HUDEP-2 (cell line): ENCODE measurements around the gene TAAR2.
A peak's percentile ranks its signal among the peaks of the same experiment; 100 is the strongest.
"Not testable (repeated sequence)": the region's sequence is repeated elsewhere in the genome, so short reads cannot be mapped to it uniquely, and the experiment has no call there.

ENCODE experiments used
- DNase-seq, 76 experiments: peaks; one replicate each; lab custom pipeline; 2025; ENCODE audit not compliant: unreplicated experiment in 76 of 76; lab: John Stamatoyannopoulos, UW

TAAR2 gene, protein sequence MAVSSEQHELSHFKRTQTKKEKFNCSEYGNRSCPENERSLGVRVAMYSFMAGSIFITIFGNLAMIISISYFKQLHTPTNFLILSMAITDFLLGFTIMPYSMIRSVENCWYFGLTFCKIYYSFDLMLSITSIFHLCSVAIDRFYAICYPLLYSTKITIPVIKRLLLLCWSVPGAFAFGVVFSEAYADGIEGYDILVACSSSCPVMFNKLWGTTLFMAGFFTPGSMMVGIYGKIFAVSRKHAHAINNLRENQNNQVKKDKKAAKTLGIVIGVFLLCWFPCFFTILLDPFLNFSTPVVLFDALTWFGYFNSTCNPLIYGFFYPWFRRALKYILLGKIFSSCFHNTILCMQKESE

DNA sequence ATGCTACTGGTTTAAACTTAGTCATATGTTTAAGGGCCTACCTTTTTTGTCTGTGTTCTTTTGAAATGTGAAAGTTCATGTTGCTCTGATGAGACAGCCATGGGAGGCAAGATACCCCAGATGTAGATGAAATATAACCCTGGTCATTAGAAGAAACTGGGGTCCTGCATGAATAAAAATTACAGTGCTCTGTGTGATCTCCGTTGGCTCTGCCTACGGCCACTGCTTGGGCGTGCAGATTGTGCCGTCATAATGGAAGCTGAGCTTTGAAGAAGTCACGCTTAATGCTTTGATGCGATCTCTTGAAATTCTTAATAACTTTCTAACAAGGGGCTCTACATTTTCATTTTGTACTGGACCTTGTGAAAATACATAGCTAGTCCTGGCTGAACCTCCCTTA, at the start of gene TAAR2:
TSS of gene TAAR2 (minus strand) at position 101 of the 400 bp plus-strand sequence. CDS start at position 101, 0 bp downstream.
- DNase-seq, result no peak

DNA sequence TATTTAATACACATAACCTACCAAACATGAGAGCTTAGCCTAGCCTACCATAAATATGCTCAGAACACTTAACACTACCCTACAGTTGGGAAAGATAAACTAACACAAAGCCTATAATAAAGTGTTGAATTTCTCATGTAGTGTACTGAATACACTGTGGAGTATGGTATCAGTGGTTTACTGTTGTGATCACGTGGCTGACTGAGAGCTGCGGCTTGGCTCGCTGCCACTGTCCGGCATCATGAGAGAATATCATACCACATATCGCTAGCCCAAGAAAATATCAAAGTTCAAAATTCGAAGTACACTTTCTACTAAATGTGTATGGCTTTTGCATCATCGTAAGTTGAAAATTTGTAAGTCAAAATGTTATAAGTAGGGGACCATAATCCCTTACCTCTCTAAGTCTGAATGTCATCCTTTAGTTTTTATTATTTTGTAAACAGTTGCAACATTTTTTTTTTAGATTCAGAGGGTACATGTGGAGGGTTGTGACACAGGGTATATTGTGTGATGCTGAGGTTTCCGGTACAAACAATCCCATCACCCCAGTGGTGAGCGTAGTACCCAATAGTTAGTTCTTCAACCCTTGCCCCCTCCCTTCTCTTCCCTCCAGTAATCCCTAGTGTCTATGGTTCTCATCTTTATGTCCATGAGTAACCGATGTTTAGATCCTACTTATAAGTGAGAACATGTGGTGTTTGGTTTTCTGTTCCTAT, 49.5 kb upstream of the TAAR2 start:
- DNase-seq, result peak in 34 of 76 experiments; percentile 3 to 71 (median 36)

DNA sequence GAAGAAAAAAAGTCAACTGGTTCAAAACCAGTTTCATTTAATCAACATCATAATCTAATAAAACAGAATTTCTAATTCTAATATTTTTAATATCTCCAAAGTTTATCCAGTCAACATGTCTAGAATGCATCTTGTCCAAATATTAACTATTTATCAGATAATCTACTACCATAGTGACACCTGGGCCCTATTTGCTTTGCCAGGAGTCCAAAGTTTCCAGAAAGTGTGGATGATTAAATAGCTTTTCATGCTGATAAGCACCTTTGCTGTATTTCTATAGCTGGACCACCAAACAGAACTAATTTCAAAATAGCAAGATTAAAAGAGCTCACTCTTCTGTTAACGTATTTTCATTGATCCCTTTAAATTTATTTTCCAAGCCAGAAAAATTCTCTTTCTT, 47.2 kb upstream of the TAAR2 start:
- DNase-seq, result no peak

DNA sequence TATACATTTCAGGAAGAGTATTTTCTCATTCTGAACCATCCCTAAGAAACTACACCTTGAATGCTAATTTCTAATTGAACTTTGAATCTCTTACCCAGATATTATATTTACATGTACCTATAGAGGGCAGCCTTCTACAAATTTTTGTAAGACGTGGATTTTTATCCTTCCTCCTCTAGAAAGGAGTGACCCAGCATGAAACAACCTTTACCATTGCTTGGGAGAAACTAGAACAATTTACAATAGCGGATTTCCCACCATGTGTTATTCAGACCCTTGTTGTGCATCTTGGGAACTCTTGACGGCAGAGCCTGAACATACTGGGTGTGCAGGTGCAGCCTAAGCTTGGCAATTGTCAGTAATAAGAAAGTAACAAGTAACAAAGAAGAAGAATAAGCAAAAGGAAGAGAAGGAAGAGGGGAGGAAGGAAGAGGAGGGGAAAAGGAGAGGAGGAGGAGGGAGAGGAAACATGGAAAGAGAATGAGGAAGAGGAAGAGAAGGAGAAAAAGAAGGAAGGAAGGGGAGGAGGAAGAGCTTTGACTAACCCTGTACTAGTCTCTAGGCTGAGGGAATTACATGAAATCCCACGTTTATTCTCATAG, 45.7 kb upstream of the TAAR2 start:
- peak in 18 of 76 experiments; percentile 2 to 68 (median 20) for DNase-seq

DNA sequence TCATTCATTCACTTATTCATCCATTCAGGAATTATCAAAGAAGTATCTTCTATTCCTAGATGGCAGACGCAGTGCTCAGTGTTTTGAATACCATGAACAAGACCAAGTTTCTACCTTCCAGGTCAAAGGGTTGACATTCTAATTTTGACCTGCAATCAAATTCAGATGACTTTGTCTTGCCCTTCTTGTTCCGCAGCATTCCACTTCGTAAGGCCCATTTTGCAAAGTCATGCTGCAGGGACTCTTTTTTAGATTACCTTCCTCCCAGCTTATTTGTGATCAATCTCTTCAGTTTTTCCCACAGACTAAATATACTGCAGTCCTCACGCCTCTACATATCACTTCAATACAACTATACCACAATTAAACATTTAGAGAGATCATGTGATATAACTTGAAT, 42.0 kb upstream of the TAAR2 start:
- DNase-seq, result no peak

DNA sequence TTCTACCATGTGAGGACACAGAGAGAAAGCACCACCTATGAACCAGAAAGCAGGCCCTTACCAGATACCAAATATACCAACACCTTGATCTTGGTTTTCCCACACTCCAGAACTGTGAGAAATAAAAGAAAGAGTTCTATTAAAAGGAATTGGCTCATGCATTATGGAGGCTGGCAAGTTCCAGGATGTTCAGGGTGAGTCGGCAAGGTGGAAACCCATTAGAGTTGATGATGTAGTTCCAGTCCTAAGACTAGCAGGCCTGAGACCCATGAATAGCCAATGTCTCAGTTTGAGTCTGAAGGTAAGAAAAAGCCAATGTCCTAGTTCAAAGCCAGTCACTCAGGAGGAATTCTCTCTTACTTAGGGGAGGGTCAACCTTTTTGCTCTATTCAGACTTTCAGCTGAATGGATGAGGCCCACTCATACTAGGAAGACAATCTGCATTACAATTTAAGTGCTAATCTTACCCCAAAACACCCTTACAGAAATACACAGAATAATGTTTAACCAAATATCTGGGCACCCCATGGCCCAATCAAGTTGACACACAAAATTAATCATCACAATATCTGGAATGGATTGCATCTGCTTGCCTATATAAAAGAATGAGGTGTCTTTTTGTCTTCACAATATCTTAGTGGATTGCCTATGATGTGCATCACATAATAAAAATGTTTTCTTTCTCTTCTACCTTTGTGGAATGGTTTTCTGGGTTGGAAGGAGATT, 40.4 kb upstream of the TAAR2 start:
- no peak for DNase-seq

DNA sequence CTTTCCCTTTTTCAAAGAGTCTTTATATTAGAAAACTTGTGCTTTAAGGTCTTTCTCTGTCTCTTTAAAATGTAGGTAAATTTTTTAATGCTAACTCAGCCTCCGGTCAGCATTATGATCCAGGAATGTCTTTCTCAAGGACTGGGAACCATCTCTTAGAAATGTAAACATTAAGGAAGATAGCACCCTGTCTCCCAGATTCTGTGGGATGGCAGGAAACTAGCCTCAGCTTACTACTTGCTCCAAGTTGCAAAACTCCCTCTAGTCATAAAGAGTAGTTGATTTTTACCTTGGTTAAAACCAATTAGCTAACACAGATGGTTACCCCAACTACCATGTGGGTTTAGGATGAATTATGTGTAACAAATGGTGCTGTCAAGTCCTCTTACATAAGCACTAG, 39.6 kb upstream of the TAAR2 start:
- no peak for DNase-seq

DNA sequence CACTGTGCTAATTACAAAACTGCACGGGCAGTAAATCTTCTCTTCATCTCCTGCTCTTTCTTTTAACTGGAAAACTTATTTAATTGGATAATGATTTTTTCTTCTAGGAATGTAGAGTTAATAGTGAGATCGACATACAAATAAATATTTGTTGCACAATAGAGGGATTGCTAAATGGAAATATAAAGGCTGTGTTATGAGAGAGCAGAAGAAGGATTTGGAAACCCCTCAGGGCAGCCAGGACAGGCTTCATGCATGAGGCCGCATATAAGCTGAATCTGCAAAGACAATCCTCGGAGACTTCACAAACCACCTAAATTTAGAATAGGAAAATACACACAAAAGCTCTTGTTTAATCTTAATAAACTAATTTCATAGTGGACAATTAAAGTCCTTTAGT, 37.8 kb upstream of the TAAR2 start:
- DNase-seq, result no peak

DNA sequence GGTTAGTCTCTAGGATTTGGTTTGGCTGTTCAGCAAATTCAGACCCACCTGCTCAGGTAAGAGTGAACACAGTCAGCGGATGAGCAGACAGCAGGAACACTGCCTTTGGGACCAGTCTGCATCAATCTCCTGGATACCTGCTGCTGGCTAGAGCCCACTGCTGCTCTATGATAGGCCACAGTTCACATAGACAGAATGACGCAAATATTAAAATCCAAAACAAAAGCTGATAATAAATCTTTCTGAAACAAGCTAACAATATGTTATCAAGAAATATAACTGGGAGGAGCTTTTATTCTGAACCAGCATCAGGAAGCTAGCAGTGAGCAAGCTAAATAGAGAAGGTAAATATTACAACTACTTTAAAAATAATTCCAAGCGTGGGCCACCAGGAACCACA, 35.0 kb upstream of the TAAR2 start, which contains the start of gene TAAR1:
TSS of gene TAAR1 (minus strand) at position 101 of the 400 bp plus-strand sequence. CDS start 13,179 bp downstream, outside the sequence.
- DNase-seq, result no peak

DNA sequence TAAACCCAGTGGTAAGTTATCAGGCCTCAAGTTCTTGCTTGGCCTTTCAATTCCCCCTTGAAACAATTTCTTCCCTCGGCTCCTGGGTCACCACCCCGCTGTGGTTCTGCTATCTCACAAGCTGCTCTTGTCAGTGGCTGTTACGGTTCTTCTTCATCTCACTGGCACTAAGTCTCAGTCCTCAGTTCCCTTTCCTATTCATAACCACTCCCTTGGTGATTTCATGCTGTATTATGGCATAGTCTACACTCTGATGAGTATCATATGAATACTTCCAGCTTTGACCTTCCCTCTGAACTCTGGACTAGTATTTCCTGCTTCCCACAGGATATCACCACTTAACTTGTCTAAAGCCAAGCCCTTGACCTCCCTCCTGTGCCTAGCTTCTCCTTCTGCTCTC, 27.0 kb upstream of the TAAR2 start:
- no peak for DNase-seq

DNA sequence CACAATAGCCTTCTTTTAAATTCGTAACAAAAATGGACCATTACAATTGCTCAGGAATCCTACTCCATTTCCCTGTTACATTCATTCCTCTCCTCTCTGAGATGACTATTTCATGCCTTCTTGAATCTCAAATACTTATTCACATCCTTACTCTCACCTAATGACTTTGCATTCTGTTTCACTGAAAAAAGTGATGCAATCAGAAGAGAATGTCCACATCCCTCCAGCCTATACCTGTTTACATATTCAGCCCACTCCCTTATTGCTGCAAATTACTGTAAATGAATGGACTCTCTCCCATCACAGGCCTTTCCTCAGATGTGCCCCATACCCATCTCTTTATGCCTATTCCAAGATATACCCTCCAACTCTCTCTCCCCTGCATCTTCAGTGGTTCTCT, 26.4 kb upstream of the TAAR2 start:
- no peak for DNase-seq

DNA sequence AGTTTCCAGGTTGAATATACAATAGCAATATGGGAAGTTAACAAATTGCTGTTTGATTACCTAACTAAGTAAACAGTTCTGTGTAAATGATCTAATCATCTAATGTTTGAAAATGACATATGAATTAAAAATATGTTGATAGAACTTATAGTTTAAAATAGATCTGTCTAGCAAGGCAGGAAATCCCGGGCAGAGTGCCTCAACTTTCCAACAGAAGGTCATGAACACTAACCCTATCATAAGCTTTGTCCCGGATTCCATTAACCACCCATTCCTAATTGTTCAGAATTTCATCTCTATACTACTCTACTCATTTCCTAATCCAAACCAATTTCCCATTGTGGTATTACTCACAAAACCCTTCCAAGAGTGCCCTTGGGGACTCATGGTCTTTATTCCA, 24.8 kb upstream of the TAAR2 start:
- no peak for DNase-seq

DNA sequence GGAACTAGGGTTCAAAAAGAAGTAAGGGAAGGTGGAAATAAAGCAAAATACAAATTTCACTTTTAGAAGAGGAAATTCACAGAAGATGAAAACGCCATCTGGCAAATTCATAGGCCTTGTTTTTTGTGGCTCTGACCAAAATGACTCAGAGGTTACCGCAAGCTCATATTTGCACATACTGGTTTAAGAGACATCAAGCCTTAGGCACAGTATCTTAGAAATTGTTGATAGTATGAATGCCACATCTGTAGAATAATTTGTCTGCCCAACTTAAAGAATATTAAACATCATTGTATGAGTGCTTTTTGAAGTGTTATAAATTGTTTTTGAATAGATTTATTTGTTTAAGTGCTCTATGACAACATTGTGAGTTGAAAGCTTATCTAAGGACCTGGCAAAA, 24.3 kb upstream of the TAAR2 start:
- DNase-seq, result no peak

DNA sequence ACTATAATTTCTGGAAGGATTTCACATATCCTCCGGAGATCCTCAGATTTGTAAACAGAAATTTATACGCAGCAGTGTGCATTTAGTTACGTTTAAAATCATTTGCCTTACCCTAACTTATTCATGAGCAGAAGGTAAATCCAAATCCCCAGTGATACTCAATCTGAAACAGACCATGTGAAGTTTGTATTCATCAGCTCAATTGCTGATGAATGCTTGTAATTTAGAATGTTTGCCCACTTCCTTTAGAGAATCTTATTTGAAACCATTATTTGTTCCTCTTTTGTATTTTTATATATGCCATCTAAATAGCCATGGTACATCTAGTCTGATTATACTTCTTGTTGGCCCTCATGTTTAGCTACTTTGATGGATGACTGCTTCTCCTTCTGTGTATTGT, 19.5 kb upstream of the TAAR2 start:
- no peak for DNase-seq

DNA sequence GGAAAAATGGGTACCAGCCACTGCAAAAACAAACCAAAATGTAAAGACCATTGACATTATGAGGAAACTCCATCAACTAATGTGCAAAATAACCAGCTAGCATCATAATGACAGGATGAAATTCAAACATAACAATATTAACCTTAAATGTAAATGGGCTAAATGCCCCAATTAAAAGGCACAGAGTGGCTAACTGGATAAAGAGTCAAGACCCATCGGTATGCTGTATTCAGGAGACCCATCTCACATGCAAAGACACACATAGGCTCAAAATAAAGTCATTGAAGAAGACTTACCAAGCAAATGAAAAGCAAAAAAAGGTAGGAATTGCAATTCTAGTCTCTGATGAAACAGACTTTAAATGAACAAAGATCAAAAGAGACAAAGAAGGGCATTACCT, 13.1 kb upstream of the TAAR2 start:
- DNase-seq, result not testable (repeated sequence)

DNA sequence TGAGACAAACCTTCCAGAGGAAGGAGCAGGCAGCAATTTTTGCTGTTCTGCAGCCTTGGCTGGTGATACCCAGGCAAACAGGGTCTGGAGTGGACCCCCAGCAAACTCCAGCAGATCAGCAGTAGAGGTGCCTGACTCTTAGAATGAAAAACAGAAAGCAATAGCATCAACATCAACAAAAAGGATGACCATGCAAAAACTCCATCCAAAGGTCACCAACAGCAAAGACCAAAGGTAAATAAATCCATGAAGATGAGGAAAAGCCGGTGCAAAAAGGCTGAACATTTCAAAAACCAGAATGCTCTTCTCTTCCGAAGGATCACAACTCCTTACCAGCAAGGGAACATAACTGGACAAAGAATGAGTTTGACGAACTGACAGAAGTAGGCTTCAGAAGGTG, 11.8 kb upstream of the TAAR2 start:
- not testable (repeated sequence) for DNase-seq

DNA sequence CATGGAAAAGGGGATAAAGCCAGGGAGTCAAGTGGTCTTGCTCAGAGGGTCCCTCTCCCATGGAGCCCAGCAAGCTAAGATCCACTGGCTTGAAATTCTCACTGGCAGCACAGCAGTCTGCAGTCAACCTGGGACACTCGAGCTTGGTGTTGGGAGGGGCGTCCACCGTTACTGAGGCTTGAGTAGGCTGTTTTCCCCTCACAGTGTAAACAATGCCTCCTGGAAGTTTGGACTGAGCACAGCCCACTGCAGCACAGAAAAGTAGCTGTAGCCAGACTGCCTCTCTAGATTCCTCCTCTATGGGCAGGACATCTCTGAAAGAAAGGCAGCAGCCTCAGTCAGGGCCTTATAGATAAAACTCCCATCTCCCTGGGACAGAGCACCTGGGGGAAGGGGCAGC, 11.2 kb upstream of the TAAR2 start:
- not testable (repeated sequence) for DNase-seq

DNA sequence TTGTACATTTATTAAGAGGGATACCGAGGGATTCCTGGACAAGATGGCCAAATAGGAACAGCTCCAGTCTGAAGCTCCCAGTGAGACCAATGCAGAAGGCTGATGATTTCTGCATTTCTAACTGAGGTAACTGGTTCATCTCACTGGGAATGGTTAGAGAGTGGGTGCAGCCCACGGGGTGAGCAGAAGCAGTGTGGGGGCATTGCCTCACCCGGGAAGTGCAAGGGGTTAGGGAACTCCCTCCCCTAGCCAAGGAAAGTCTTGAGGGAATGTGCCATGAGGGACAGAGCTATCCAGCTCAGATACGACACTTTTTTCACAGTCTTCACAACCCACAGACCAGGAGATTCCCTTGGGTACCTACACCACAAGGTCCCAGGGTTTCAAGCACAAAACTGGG, 10.7 kb upstream of the TAAR2 start:
- DNase-seq, result no peak

DNA sequence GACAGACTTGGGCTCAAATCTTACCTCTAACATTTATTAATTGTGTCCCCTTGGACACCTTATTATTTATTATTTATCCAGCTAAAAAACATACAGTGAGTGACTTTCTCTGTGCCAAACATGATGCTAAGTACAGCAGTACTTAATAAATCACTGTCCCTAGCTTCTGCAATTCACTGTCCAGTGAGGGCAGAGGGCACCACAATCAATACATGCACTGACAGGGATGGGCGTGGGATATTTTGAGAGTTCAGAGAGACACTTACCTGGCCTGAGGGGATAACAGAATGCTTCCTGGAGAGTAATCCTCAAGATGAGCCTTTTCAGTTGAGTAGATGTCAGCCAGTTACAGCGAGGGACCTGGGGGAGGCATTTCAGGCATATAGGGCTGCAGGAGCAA, 9.3 kb upstream of the TAAR2 start:
- no peak for DNase-seq

DNA sequence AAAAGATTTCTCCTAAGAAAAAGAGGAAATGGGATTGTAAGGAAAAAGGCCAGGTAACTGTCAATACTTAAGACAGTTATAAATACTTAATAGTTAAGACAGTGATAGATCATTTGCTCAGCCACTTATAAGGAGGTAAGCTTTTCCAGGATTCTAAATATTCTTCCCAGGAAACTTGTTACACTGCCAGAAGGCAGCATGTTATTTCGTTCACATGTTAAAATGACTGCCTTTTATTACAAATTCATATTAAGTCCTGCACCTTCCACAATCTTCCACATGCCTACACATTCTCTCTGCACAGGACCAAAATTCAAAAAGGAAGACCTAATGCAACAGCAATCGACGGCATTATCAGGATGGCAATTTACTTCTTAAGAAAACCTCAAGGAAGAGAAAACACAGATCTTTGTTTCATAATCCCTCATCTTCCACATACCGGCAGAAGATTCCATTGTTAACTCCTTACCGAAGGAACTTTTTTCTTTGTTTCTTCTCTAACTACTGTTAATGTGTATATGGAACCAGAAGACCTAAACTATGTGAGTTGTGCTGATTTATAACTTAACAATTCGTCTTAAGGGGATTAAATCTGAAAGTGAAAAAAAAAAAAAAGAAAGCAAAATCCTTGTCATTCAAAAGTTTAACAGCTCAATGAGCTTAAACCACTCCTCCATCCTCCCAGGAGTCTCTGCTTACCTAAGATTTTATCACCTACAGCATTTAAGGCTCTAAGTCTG, 799 bp downstream of the TAAR2 start:
- no peak for DNase-seq
